Astrocyte (in vitro differentiated cells and primary cell): ENCODE data around the gene IQCN.

Experiments used
- CTCF ChIP-seq: IDR thresholded peaks from 2 replicates; pipeline ENCODE4 v1.5.1; 2011; ENCODE audit warnings: low read depth, mild to moderate bottlenecking, inconsistent platforms, low read length, moderate library complexity; ENCODE audit not compliant: insufficient read depth
- EZH2 ChIP-seq: IDR thresholded peaks from 2 replicates; pipeline ENCODE4 v1.6.1; 2012; ENCODE audit warnings: mild to moderate bottlenecking, low read length, inconsistent platforms; ENCODE audit not compliant: insufficient read depth

- TF ChIP-seq CTCF (no peak), EZH2 (no peak)
Measured at GRCh38 chr19:18317961-18318800, 43.9 kb upstream of the IQCN start.
